ENCODE measurements around the gene TMEM178A.
"Not testable (repeated sequence)": the region's sequence is repeated elsewhere in the genome, so short reads cannot be mapped to it uniquely, and the experiment has no call there.

The TMEM178A gene

DNA sequence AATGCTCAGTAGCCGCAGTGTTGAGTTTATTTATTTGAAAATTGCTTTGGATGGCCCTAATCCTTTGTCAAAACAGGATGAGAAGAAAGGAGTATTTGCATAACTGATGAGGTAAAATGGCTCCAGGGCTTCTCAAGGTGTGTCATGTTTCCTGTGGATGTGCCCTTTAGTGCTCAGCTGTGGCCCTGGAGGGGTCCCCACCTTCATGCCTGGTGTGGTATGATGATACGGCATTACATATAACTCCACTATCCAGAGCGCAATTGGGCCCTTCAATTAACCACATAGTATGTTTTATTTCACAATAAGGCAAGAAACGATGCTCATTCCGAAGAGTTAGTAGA is 39.8 kb upstream of the TMEM178A start:
- Histone ChIP-seq H3K14ac (ENCODE audit: low read length) (no peak overlapping the region), H2BK120ac (ENCODE audit: insufficient read depth, low read length, poor library complexity) (no peak overlapping the region), H3K4me2 (ENCODE audit: low read length) (no peak overlapping the region), H3K18ac (ENCODE audit: low read length) (no peak overlapping the region), H4K8ac (ENCODE audit: low read depth, low read length) (no peak overlapping the region), H3K9me3 (ENCODE audit: insufficient read depth, low read depth, low read length) (no peaks in the 10 kb centered on the region), H4K12ac (ENCODE audit: low read depth, low read length) (no peak overlapping the region), H2BK12ac (ENCODE audit: low read length) (no peak overlapping the region), H2AK5ac (ENCODE audit: low read length) (no peak overlapping the region), H4K91ac (ENCODE audit: low read depth, low read length) (no peak overlapping the region), H3K4me1 (ENCODE audit: control insufficient read depth in 1 of 2, insufficient read depth in 2 of 2, low read length in 2 of 2) (no peaks in the 10 kb centered on the region), H2BK5ac (ENCODE audit: low read depth, low read length, poor library complexity) (no peak overlapping the region), H3K4ac (ENCODE audit: low read depth, low read length) (no peak overlapping the region), H2AFZ (ENCODE audit: insufficient read depth, low read length, poor library complexity) (no peak overlapping the region), H3K23ac (ENCODE audit: low read length) (no peak overlapping the region), H3K4me3 (ENCODE audit: low read depth, low read length) (no peak overlapping the region), H3K27ac (ENCODE audit: low read depth, low read length) (no peak overlapping the region), H3K79me1 (ENCODE audit: low read length) (no peaks in the 10 kb centered on the region), H3K27me3 (ENCODE audit: insufficient read depth, low read length) (no peaks in the 10 kb centered on the region), H3K36me3 (ENCODE audit: control insufficient read depth in 1 of 2, insufficient read depth in 2 of 2, low read length in 2 of 2) (no peaks in the 10 kb centered on the region), H3K9ac (ENCODE audit: low read length) (no peak overlapping the region), H3K79me2 (ENCODE audit: control insufficient read depth, insufficient read depth, low read length, poor library complexity) (no peaks in the 10 kb centered on the region)
- WGBS (ENCODE audit: extremely low coverage, insufficient coverage, insufficient read length), result no CpG with 5 or more reads among the region's 5 CpGs
- DNase-seq, result no peak

DNA sequence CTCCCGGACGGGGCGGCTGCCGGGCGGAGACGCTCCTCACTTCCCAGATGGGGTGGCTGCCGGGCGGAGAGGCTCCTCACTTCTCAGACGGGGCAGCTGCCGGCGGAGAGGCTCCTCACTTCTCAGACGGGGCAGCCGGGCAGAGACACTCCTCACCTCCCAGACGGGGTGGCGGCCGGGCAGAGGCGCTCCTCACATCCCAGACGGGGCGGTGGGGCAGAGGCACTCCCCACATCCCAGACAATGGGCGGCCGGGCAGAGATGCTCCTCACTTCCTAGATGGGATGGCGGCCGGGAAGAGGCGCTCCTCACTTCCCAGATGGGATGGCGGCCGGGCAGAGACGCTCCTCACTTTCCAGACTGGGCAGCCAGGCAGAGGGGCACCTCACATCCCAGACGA is 37.4 kb upstream of the TMEM178A start:
- H3K27ac ChIP-seq (ENCODE audit: low read depth, low read length), result not testable (repeated sequence)

DNA sequence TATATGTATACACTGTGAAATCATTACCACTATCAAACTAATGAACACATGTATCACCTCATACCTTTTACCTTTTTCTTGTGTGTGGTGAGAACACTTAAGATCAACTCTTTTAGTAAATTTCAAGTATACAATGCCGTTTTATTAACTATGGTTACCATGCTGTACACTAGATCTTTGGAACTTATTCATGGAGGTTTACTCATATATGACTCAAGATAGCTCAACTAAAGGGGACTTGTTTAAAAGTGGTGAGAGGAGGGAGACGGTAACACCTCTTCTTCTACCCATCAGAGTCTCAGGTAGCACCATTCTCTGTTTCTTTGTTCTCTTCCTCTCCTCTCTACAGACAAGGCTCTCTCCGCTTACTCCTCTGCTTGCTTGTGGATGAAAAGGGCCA is 36.1 kb upstream of the TMEM178A start:
- no peak for DNase-seq
- H4K12ac ChIP-seq (ENCODE audit: low read depth, low read length), result no peak overlapping the region
- H2BK5ac ChIP-seq (ENCODE audit: low read depth, low read length, poor library complexity), result no peak overlapping the region
- no peaks in the 10 kb centered on the region for H3K79me2 ChIP-seq (ENCODE audit: control insufficient read depth, insufficient read depth, low read length, poor library complexity)
- H3K4me2 ChIP-seq (ENCODE audit: low read length), result no peak overlapping the region
- H3K9me3 ChIP-seq (ENCODE audit: insufficient read depth, low read depth, low read length), result no peaks in the 10 kb centered on the region
- no peak overlapping the region for H2AK5ac ChIP-seq (ENCODE audit: low read length)
- no peak overlapping the region for H3K4ac ChIP-seq (ENCODE audit: low read depth, low read length)
- no peak overlapping the region for H2AFZ ChIP-seq (ENCODE audit: insufficient read depth, low read length, poor library complexity)
- H3K36me3 ChIP-seq (ENCODE audit: control insufficient read depth in 1 of 2, insufficient read depth in 2 of 2, low read length in 2 of 2), result no peaks in the 10 kb centered on the region
- no peak overlapping the region for H2BK12ac ChIP-seq (ENCODE audit: low read length)
- no peak overlapping the region for H3K23ac ChIP-seq (ENCODE audit: low read length)
- no peaks in the 10 kb centered on the region for H3K79me1 ChIP-seq (ENCODE audit: low read length)
- no peaks in the 10 kb centered on the region for H3K27me3 ChIP-seq (ENCODE audit: insufficient read depth, low read length)
- no peak overlapping the region for H3K27ac ChIP-seq (ENCODE audit: low read depth, low read length)
- no peaks in the 10 kb centered on the region for H3K4me1 ChIP-seq (ENCODE audit: control insufficient read depth in 1 of 2, insufficient read depth in 2 of 2, low read length in 2 of 2)
- H3K9ac ChIP-seq (ENCODE audit: low read length), result no peak overlapping the region
- H3K14ac ChIP-seq (ENCODE audit: low read length), result no peak overlapping the region
- no peak overlapping the region for H4K8ac ChIP-seq (ENCODE audit: low read depth, low read length)
- H4K91ac ChIP-seq (ENCODE audit: low read depth, low read length), result no peak overlapping the region
- no peak overlapping the region for H2BK120ac ChIP-seq (ENCODE audit: insufficient read depth, low read length, poor library complexity)
- no peak overlapping the region for H3K18ac ChIP-seq (ENCODE audit: low read length)
- no CpG with 5 or more reads among the region's 3 CpGs for WGBS (ENCODE audit: extremely low coverage, insufficient coverage, insufficient read length)
- H3K4me3 ChIP-seq (ENCODE audit: low read depth, low read length), result no peak overlapping the region

More for the DNA sequence above, 37.4 kb upstream of the TMEM178A start:
- not testable (repeated sequence) for H4K91ac ChIP-seq (ENCODE audit: low read depth, low read length); H3K4me2 ChIP-seq (ENCODE audit: low read length); H3K27me3 ChIP-seq (ENCODE audit: insufficient read depth, low read length); H3K14ac ChIP-seq (ENCODE audit: low read length); H4K12ac ChIP-seq (ENCODE audit: low read depth, low read length); H2BK5ac ChIP-seq (ENCODE audit: low read depth, low read length, poor library complexity); H3K4me3 ChIP-seq (ENCODE audit: low read depth, low read length); H3K9me3 ChIP-seq (ENCODE audit: insufficient read depth, low read depth, low read length); H3K36me3 ChIP-seq (ENCODE audit: control insufficient read depth in 1 of 2, insufficient read depth in 2 of 2, low read length in 2 of 2); H3K4ac ChIP-seq (ENCODE audit: low read depth, low read length); DNase-seq; H3K4me1 ChIP-seq (ENCODE audit: control insufficient read depth in 1 of 2, insufficient read depth in 2 of 2, low read length in 2 of 2); H3K79me2 ChIP-seq (ENCODE audit: control insufficient read depth, insufficient read depth, low read length, poor library complexity); H3K9ac ChIP-seq (ENCODE audit: low read length); H2AK5ac ChIP-seq (ENCODE audit: low read length); H3K23ac ChIP-seq (ENCODE audit: low read length); H3K79me1 ChIP-seq (ENCODE audit: low read length); H2AFZ ChIP-seq (ENCODE audit: insufficient read depth, low read length, poor library complexity); H3K18ac ChIP-seq (ENCODE audit: low read length); H4K8ac ChIP-seq (ENCODE audit: low read depth, low read length); H2BK120ac ChIP-seq (ENCODE audit: insufficient read depth, low read length, poor library complexity); H2BK12ac ChIP-seq (ENCODE audit: low read length)
- WGBS (ENCODE audit: extremely low coverage, insufficient coverage, insufficient read length), result no CpG with 5 or more reads among the region's 28 CpGs

DNA sequence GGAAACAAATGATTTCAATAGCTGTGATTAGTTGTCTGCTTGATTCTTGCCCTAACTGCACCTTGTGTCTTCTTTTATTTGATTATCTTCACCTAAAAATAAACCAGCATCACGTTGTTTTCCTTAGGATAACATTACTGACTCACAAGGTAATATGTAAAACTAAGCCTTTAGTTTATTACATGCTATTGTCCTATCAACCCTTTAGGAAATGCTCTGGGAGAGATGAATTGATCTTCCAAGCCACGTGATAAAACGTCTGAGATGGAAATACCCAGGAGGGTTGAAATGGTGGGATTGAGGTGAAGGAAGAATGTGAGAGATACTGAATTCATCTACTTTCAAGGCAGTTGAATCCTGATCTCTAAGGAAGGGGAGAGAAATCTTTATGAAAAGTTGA is 34.5 kb upstream of the TMEM178A start:
- no peak overlapping the region for H4K8ac ChIP-seq (ENCODE audit: low read depth, low read length)
- no peaks in the 10 kb centered on the region for H3K79me1 ChIP-seq (ENCODE audit: low read length)
- H3K4me1 ChIP-seq (ENCODE audit: control insufficient read depth in 1 of 2, insufficient read depth in 2 of 2, low read length in 2 of 2), result no peaks in the 10 kb centered on the region
- H3K14ac ChIP-seq (ENCODE audit: low read length), result no peak overlapping the region
- no peak overlapping the region for H2BK12ac ChIP-seq (ENCODE audit: low read length)
- H3K4me2 ChIP-seq (ENCODE audit: low read length), result no peak overlapping the region
- no peak overlapping the region for H4K12ac ChIP-seq (ENCODE audit: low read depth, low read length)
- no peak overlapping the region for H2BK120ac ChIP-seq (ENCODE audit: insufficient read depth, low read length, poor library complexity)
- no peaks in the 10 kb centered on the region for H3K79me2 ChIP-seq (ENCODE audit: control insufficient read depth, insufficient read depth, low read length, poor library complexity)
- H2AFZ ChIP-seq (ENCODE audit: insufficient read depth, low read length, poor library complexity), result no peak overlapping the region
- no peak overlapping the region for H2AK5ac ChIP-seq (ENCODE audit: low read length)
- H3K27me3 ChIP-seq (ENCODE audit: insufficient read depth, low read length), result no peaks in the 10 kb centered on the region
- no peak overlapping the region for H3K18ac ChIP-seq (ENCODE audit: low read length)
- WGBS (ENCODE audit: extremely low coverage, insufficient coverage, insufficient read length), result no CpG with 5 or more reads among the region's 3 CpGs
- H4K91ac ChIP-seq (ENCODE audit: low read depth, low read length), result no peak overlapping the region
- no peak overlapping the region for H3K9ac ChIP-seq (ENCODE audit: low read length)
- H3K27ac ChIP-seq (ENCODE audit: low read depth, low read length), result no peak overlapping the region
- H3K4ac ChIP-seq (ENCODE audit: low read depth, low read length), result no peak overlapping the region
- H3K9me3 ChIP-seq (ENCODE audit: insufficient read depth, low read depth, low read length), result no peaks in the 10 kb centered on the region
- no peaks in the 10 kb centered on the region for H3K36me3 ChIP-seq (ENCODE audit: control insufficient read depth in 1 of 2, insufficient read depth in 2 of 2, low read length in 2 of 2)
- H3K23ac ChIP-seq (ENCODE audit: low read length), result no peak overlapping the region
- no peak for DNase-seq
- no peak overlapping the region for H3K4me3 ChIP-seq (ENCODE audit: low read depth, low read length)
- no peak overlapping the region for H2BK5ac ChIP-seq (ENCODE audit: low read depth, low read length, poor library complexity)
